GM18508 (cell line): Measurements from ENCODE around the gene NFIX.

ENCODE experiments used
- ATAC-seq: cut with Tn5 transposase; IDR thresholded peaks from one replicate; pipeline ENCODE4 v1.9.1; 2021; ENCODE audit warnings: moderate number of reproducible peaks; ENCODE audit not compliant: insufficient read depth, unreplicated experiment

NFIX gene

GRCh38 chr19:13099073-13099999, 104.1 kb downstream of the NFIX start:
- no peak for ATAC-seq

DNA sequence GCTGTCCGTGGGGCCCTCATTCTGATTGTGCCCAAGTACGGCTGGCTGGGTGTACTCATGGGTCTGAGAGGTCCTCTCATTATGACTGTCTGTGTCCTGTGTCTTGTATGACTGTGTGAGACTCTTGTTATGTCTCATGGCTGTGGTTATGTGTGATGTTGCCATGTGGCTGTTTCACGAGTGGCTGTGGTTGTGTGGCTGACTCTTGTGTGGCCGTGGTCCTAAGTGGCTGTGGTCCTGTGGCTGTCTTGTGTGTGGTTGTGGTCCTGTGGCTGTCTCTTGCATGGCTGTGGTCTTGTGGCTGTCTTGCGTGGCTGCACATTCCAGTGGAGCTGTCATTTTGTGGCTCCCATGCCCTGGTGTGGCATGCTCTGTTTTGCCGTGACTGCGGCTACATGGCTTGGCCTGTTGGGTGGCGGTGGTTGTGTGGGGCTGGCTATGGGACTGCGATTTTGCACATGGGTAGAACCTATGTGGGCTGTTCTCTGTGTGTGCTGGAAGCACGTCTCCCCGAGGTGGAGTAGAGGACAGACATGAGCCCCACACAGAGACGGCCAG, 104.8 kb downstream of the NFIX start:
- ATAC-seq, result no peak

GRCh38 chr19:13100841-13101589, 105.7 kb downstream of the NFIX start:
- no peak for ATAC-seq

DNA sequence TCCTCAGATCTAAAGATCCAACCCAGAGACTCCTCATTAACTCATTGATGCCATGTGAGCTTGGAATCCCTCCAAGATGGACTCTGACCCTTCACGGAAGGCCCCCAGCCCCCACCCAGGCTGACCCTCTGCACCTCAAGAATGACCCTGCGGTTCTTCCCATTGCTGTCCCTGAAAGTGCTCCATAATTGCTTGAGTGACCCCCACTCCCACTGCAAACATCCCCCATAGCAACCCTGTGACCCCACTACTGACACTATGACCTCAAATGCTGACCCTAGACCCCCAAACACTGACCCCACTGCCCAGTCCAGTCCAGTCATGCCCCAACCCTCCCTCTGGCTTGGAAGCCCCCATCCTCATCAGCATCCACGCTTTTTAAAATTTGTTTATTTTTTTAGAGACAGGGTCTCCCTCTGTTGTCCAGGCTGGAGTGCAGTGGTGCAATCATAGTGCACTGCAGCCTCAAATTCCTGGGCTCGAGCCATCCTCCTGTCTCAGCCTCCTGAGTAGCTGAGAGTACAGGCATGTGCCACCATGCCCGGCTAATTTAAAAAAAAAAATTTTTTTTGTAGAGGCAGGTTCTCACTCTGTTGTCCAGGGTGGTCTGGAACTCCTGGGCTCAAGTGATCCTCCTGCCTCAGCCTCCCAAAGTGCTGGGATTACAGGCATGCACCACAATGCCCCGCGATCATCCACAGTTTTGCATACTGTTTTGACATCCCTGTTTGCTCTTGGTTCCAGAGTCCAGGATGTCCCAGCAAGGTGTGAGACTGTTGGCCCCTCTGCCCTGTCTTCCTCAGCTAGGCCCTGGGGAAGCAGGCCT, 106.5 kb downstream of the NFIX start:
- no peak for ATAC-seq

DNA sequence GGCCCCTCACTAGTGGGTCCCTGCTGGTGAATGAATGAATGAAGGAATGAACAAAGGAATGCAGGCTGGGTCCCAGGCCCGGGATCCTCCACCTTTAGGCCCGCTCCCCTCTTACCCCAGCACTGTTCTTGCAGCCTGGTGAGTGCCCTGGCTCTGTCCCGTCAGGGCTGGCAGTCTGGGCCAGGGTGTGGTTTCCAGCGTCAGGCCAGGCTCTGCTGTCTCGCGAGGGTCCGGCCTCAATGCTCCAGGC, 107.1 kb downstream of the NFIX start:
- no peak for ATAC-seq

- no peak for ATAC-seq
Observed at GRCh38 chr19:13102666-13103580, 107.6 kb downstream of the NFIX start, which contains the start of gene LYL1. LYL1 (minus strand) TSS chr19:13102858; CDS start chr19:13101171, 1,687 bp downstream.

DNA sequence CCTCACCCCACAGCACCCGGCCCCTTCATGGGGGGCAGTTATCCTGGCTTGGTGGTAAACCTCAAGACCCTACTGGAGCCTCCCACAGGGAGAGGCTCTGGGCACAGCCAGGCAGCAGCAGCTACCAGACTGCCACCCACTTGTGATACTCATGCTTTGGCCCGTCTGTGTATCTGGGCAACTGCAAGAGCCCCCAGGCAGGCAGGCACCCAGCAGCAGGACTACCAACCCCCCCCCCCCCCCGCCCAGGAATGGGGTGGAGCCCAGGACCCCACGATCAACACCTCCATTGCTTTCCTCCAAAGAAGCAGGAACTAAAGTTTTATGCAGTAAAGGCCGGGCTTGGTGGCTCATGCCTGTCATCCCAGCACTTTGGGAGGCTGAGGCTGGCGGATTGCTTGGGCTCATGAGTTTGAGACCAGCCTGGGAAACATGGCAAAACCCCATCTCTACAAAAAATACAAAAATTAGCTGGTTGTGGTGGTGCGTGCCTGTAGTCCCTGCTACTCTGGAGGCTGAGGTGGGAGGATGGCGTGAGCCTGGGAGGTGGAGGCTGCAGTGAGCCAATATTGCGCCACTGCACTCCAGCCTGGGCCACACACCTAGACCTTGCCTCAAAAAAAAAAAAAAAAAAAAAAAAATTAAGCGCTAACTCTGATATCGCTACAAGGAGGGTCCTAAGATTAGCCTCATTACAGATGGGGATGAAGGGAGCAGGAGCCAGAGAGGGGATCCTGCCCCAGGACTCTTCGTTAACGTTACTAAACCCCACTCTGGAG, 108.5 kb downstream of the NFIX start:
- no peak for ATAC-seq

DNA sequence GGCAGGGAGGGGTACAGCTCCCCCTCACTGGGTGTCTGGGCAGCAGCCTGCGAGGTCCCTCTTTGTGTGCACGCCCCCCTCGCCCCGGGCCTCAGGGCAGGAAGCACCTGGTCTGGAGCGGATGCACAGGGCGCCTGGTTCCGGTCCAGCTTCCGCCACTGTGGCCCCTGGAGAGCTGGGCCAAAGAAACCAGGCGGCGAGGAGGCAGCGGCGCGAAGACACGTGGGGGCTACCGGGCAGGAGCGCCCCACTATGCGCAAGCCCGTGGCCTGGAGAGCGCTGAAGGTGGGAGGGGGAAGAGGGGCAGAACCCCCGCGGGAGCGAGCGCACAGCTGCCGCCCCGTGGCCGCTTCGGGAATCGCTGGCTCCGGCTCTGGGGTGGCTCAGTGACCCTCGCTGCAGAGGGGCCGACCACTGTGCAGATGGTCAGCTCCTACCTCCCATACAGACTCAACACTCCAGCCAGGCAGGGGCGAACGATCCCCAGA, 109.1 kb downstream of the NFIX start:
- no peak for ATAC-seq

DNA sequence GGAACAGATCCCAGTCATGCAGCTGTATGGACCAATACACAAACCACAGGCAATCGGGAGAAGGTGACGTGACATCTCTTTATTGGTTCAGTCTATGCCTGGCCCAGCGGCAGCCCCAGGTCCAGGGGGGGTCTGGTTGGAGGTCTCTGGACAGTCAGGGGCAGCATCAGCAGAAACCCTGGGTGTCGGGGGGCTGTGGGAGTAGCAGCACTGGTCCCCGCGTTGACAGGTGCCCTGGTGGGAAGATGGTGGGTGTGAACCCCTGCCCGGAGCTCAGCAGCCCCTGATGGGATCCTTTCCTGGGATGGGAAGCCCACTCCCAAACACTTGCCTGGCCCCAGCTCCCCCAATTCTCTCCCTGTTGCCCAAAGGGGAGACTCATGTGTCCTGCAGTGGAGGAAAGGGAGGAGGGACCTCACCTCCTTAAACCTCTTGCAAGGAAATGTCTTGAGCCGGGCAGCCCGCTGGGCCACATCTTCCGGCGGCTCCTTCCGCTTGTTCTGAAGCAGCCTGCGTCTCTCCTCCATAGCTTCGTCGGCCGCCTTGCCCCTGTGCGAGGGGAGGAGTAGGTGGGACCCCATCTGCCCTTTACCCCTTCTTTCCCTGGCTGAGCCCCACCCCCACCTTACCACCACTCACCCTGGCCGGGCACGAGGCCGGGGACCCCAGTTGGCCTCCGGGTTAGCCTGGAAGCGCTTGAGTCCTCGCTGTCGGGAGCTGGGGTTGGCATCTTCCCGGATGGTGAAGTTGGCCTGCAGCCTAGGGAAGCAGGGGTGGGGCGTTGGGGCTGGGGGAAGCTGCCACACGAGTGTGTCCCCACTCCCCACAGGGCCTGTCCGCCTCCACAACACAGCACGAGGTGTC, 109.8 kb downstream of the NFIX start:
- ATAC-seq, result no peak

- ATAC-seq, result no peak
Observed at GRCh38 chr19:13109361-13110098, 114.3 kb downstream of the NFIX start.

- no peak for ATAC-seq
Observed at GRCh38 chr19:13110099-13110610, 114.9 kb downstream of the NFIX start.

DNA sequence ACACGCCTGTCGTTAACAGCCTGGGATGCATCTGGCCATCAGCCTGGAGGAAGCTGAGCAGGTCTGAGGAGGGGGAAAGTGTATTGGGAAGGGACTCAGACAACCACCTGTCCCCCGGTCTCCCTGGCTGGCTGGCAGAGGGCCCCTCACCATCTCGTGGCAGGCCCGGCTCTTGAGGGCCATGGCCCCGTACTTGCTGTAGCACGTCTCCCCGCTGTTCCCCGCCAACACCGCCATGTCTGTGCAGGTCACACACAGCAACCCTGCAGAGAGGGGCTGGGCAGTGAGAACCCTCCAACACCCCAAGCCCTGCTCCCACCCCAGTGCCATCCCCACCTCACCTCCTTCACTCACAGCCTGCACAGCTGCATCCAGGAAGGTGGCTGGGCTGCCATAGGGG, 117.3 kb downstream of the NFIX start:
- no peak for ATAC-seq

GRCh38 chr19:13115936-13116281, 120.6 kb downstream of the NFIX start:
- ATAC-seq, result no peak

- ATAC-seq, result no peak
Observed at GRCh38 chr19:13116282-13117175, 121.3 kb downstream of the NFIX start, which contains the start of gene TRMT1. TRMT1 (minus strand) TSS chr19:13116740; CDS start chr19:13116399, 341 bp downstream.

DNA sequence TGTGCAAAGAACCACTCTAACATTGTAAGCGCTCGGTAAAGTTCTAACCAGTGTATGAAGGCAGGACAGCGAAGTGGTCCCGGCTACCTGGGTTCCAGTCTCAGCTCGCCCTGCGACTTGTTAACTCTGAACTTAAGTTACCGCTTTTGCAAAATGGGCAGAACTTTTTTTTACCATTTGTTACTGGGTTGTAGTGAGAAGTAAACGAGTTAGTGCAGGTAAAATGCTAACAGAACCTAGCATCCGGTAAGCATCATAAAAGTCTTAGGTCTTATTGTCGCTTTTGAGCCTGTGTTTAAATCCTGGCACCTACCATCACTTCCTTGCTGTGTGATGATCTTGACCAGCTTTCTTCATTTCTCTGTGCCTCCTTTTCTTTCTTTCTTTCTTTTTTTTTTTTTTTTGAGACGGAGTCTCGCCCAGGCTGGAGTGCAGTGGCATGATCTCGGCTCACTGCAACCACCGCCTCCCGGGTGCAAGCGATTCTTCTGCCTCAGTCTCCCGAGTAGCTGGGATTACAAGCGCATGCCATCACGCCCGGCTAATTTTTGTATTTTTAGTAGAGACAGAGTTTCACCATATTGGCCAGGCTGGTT, 122.0 kb downstream of the NFIX start:
- ATAC-seq, result no peak
